H9 (cell line): ENCODE results near the gene AHNAK. TPM values are rescaled to one million over a fixed set of nuclear protein-coding genes. Genes with fewer than 3 reads are reported as not detected.

Experiments
- DNase-seq: peaks from one replicate; pipeline ENCODE4 v3.0.0-alpha.2; 2017
- H2AFZ ChIP-seq: one replicate; pipeline ENCODE4 v1.6.1; 2013; ENCODE audit warnings: mild to moderate bottlenecking, low read length, control low read depth, moderate library complexity
- H2AK5ac ChIP-seq: 2 replicates; pipeline ENCODE4 v1.6.1; 2013; ENCODE audit warnings: low read length, control low read depth, mixed read lengths; ENCODE audit not compliant: insufficient read length
- H2BK120ac ChIP-seq: one replicate; pipeline ENCODE4 v1.6.1; 2013; ENCODE audit warnings: low read depth, mild to moderate bottlenecking, low read length, control low read depth, inconsistent platforms; ENCODE audit not compliant: poor library complexity, severe bottlenecking
- H2BK12ac ChIP-seq: 2 replicates; pipeline ENCODE4 v1.6.1; 2013; ENCODE audit warnings: low read length, control low read depth, mixed read lengths, low read depth; ENCODE audit not compliant: insufficient read length
- H2BK15ac ChIP-seq: 2 replicates; pipeline ENCODE4 v1.6.1; 2013; ENCODE audit warnings: low read depth, low read length, control low read depth
- H2BK20ac ChIP-seq: one replicate; pipeline ENCODE4 v1.6.1; 2013; ENCODE audit warnings: low read depth, mild to moderate bottlenecking, low read length, control low read depth, inconsistent platforms; ENCODE audit not compliant: poor library complexity, severe bottlenecking
- H2BK5ac ChIP-seq: 2 replicates; pipeline ENCODE4 v1.6.1; 2013; ENCODE audit warnings: low read length, control low read depth, mixed read lengths; ENCODE audit not compliant: insufficient read length
- H3K14ac ChIP-seq: 2 replicates; pipeline ENCODE4 v1.6.1; 2013; ENCODE audit warnings: low read length, control low read depth; ENCODE audit not compliant: insufficient read depth
- H3K18ac ChIP-seq: 2 replicates; pipeline ENCODE4 v1.6.1; 2013; ENCODE audit warnings: low read depth, mild to moderate bottlenecking, mixed read lengths, low read length, control low read depth; ENCODE audit not compliant: insufficient read length
- H3K23ac ChIP-seq: 2 replicates; pipeline ENCODE4 v1.6.1; 2013; ENCODE audit warnings: low read length, control low read depth, mixed read lengths, low read depth; ENCODE audit not compliant: insufficient read length
- H3K23me2 ChIP-seq: 2 replicates; pipeline ENCODE4 v1.6.1; 2013; ENCODE audit warnings: low read depth, mild to moderate bottlenecking, mixed read lengths, low read length, control low read depth; ENCODE audit not compliant: insufficient read length, poor library complexity, severe bottlenecking
- H3K27ac ChIP-seq: 2 replicates; pipeline ENCODE4 v1.5.1; 2013; ENCODE audit warnings: low read length, control low read depth, mixed read lengths, low read depth; ENCODE audit not compliant: insufficient read length
- H3K27me3 ChIP-seq: 2 replicates; pipeline ENCODE4 v1.6.1; 2013; ENCODE audit warnings: low read length, control low read depth, inconsistent platforms; ENCODE audit not compliant: insufficient read depth
- H3K4ac ChIP-seq: 2 replicates; pipeline ENCODE4 v1.6.1; 2013; ENCODE audit warnings: low read depth, mild to moderate bottlenecking, control low read depth, inconsistent platforms, low read length, moderate library complexity
- H3K4me1 ChIP-seq: 2 replicates; pipeline ENCODE4 v1.6.1; 2013; ENCODE audit warnings: low read length, control low read depth, inconsistent platforms; ENCODE audit not compliant: insufficient read depth
- H3K4me2 ChIP-seq: 2 replicates; pipeline ENCODE4 v1.6.1; 2013; ENCODE audit warnings: low read length, control low read depth, mixed read lengths; ENCODE audit not compliant: insufficient read length, insufficient read depth
- H3K56ac ChIP-seq: 2 replicates; pipeline ENCODE4 v1.6.1; 2013; ENCODE audit warnings: low read depth, mild to moderate bottlenecking, mixed read lengths, low read length, control low read depth; ENCODE audit not compliant: insufficient read length
- H3K79me1 ChIP-seq: 2 replicates; pipeline ENCODE4 v1.6.1; 2013; ENCODE audit warnings: low read depth, mild to moderate bottlenecking, moderate library complexity, low read length, control low read depth, inconsistent platforms; ENCODE audit not compliant: insufficient read depth, poor library complexity, severe bottlenecking
- H3K79me2 ChIP-seq: 2 replicates; pipeline ENCODE4 v1.6.1; 2013; ENCODE audit warnings: low read length, control low read depth, inconsistent platforms; ENCODE audit not compliant: insufficient read depth
- H3K9ac ChIP-seq: 2 replicates; pipeline ENCODE4 v1.6.1; 2013; ENCODE audit warnings: low read length, control low read depth, mixed read lengths; ENCODE audit not compliant: insufficient read length; ENCODE audit errors: extremely low read depth
- H3K9me3 ChIP-seq: one replicate; pipeline ENCODE4 v1.6.1; 2013; ENCODE audit warnings: low read depth, low read length, inconsistent platforms; ENCODE audit not compliant: control insufficient read depth
- H3T11ph ChIP-seq: one replicate; pipeline ENCODE4 v1.6.1; 2013; ENCODE audit warnings: mild to moderate bottlenecking, low read length, control low read depth, inconsistent platforms
- H4K20me1 ChIP-seq: one replicate; pipeline ENCODE4 v1.6.1; 2013; ENCODE audit not compliant: control insufficient read depth, insufficient read length, insufficient read depth
- H4K5ac ChIP-seq: 2 replicates; pipeline ENCODE4 v1.6.1; 2013; ENCODE audit warnings: low read depth, mild to moderate bottlenecking, mixed read lengths, low read length, control low read depth; ENCODE audit not compliant: insufficient read length
- H4K8ac ChIP-seq: replicated peaks from 2 replicates; pipeline ENCODE4 v1.6.1; 2013; ENCODE audit warnings: low read length, control low read depth, mixed read lengths, low read depth; ENCODE audit not compliant: insufficient read length
- H4K91ac ChIP-seq: 2 replicates; pipeline ENCODE4 v1.6.1; 2013; ENCODE audit warnings: low read depth, mild to moderate bottlenecking, moderate library complexity, mixed read lengths, low read length, control low read depth; ENCODE audit not compliant: insufficient read length
- H3K27ac Mint-ChIP-seq, 3 experiments: 2 replicates in 2 of 3; 3 replicates in 1 of 3; pipeline ENCODE4 v1.8.0; 2020 to 2021; ENCODE audit warnings: mixed read lengths in 3 of 3, mild to moderate bottlenecking in 1 of 3, moderate library complexity in 1 of 3
- H3K27me3 Mint-ChIP-seq: 2 replicates; pipeline ENCODE4 v1.8.0; 2021; ENCODE audit warnings: low read depth, mild to moderate bottlenecking, moderate library complexity, mixed read lengths
- H3K36me3 Mint-ChIP-seq, 3 experiments: 2 replicates in 2 of 3; 3 replicates in 1 of 3; pipeline ENCODE4 v1.8.0; 2020 to 2021; ENCODE audit warnings: low read depth in 3 of 3, mixed read lengths in 3 of 3; ENCODE audit not compliant: insufficient read depth in 1 of 3
- H3K4me1 Mint-ChIP-seq, 2 experiments: 2 replicates each; pipeline ENCODE4 v1.8.0; 2020; ENCODE audit warnings: mixed read lengths in 2 of 2
- H3K4me3 Mint-ChIP-seq, 2 experiments: 2 replicates in 1 of 2; 3 replicates in 1 of 2; pipeline ENCODE4 v1.8.0; 2020 to 2021; ENCODE audit warnings: mild to moderate bottlenecking in 2 of 2, mixed read lengths in 2 of 2, moderate library complexity in 1 of 2
- H3K9me3 Mint-ChIP-seq, 2 experiments: 2 replicates in 1 of 2; 3 replicates in 1 of 2; pipeline ENCODE4 v1.8.0; 2020; ENCODE audit warnings: mild to moderate bottlenecking in 2 of 2, mixed read lengths in 2 of 2, moderate library complexity in 1 of 2
- CTCF ChIP-seq: fragments of 200-600 bp; sonication (generic); conservative IDR thresholded peaks from 3 replicates; pipeline ENCODE4 v1.8.0; 2021; ENCODE audit warnings: antibody characterized with exemption, mild to moderate bottlenecking
- WGBS: extraction: QIAGEN DNeasy Blood & Tissue Kit; methylation state at CpG from one replicate; pipeline ENCODE4 v1.1.7; 2013; ENCODE audit warnings: missing lambda C conversion rate, low lambda C conversion rate, mixed read lengths; ENCODE audit not compliant: insufficient read length; ENCODE audit errors: extremely low coverage; 5-methylcytosine and 5-hydroxymethylcytosine counted together
- total RNA-seq: library from RNA; stranded (reverse); gene quantifications from 2 replicates; pipeline ENCODE4 v1.2.1, GENCODE V29; 2021

Gene AHNAK
- total RNA-seq, 1 experiment from 2014 or later, result 15.2 TPM

- Mint-ChIP-seq H3K36me3 (no peaks in the 10 kb centered on the region), H3K27me3 (peaks cover 3% of the 10 kb centered on the region), H3K4me1 (peaks cover 0 to 6% of the 10 kb centered on the region in 2 experiments; a peak in 3 of 4 replicates), H3K27ac (no peak overlapping the region; a peak in 1 of 7 replicates), H3K4me3 (no peak overlapping the region), H3K9me3 (no peaks in the 10 kb centered on the region; a peak in 1 of 5 replicates)
- Histone ChIP-seq H3K56ac (no peak overlapping the region), H3K79me2 (no peaks in the 10 kb centered on the region), H3K4me2 (no peak overlapping the region), H4K8ac (no peak overlapping the region), H3K9ac (no peak overlapping the region), H2AFZ (no peak overlapping the region), H3K9me3 (no peaks in the 10 kb centered on the region), H3K27me3 (no peaks in the 10 kb centered on the region), H3K27ac (no peak overlapping the region), H2BK5ac (no peak overlapping the region), H4K5ac (no peak overlapping the region), H2BK15ac (no peak overlapping the region), H2BK12ac (no peak overlapping the region), H2BK20ac (no peak overlapping the region), H3K18ac (no peak overlapping the region), H3K4ac (no peak overlapping the region), H4K20me1 (no peaks in the 10 kb centered on the region), H3K23me2 (no peaks in the 10 kb centered on the region), H3K23ac (no peak overlapping the region), H2BK120ac (no peak overlapping the region), H3K79me1 (no peaks in the 10 kb centered on the region), H3T11ph (no peak overlapping the region), H3K14ac (no peak overlapping the region), H3K4me1 (no peaks in the 10 kb centered on the region), H2AK5ac (no peak overlapping the region), H4K91ac (no peak overlapping the region)
- WGBS, result no CpG with 5 or more reads among the region's 4 CpGs
- no peak for DNase-seq
- TF ChIP-seq CTCF, result no peak
Observed at GRCh38 chr11:62489204-62489603, 57.4 kb downstream of the AHNAK start.
